ENCODE measurements around the gene ZNF691. TPM values are rescaled to one million over a fixed set of nuclear protein-coding genes. Genes with fewer than 3 reads are reported as not detected.
"Not testable (repeated sequence)": the region's sequence is repeated elsewhere in the genome, so short reads cannot be mapped to it uniquely, and the experiment has no call there.

The ZNF691 gene
- polyA plus RNA-seq, 1 experiment, result 5.6 TPM

DNA sequence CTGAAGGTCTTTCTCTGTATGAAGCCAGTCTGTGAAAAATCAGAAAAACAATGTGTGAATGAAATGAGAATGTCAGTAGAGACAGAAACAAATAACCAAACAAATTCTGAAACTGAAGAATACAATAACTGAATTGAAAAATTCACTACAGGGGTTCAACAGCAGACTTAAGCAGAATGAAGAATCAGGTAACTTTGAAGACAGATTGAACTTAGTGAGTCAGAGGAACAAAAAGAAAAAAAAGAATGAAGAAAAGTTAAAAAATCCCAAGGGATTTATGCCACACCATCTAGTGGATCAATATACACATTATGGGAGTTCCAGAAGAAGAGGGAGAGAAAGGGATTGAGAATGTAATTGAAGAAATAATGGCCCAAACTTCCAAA lies 14.6 kb downstream of the ZNF691 start:
- Histone ChIP-seq H3K27me3 (ENCODE audit: control insufficient read depth, insufficient read depth, low read length) (peaks cover 9% of the 10 kb centered on the region), H3K9me3 (ENCODE audit: control insufficient read depth, insufficient read depth, low read length) (peaks cover 5% of the 10 kb centered on the region), H3K27ac (ENCODE audit: low read depth, low read length) (no peak overlapping the region), H3K4me3 (ENCODE audit: low read depth, low read length) (no peak overlapping the region)
- DNase-seq (ENCODE audit: low read depth, low spot score), result no peak
- POLR2A ChIA-PET, result no interaction called here
- CTCF ChIA-PET, result no interaction called here
- TF ChIP-seq, protein P1, sequence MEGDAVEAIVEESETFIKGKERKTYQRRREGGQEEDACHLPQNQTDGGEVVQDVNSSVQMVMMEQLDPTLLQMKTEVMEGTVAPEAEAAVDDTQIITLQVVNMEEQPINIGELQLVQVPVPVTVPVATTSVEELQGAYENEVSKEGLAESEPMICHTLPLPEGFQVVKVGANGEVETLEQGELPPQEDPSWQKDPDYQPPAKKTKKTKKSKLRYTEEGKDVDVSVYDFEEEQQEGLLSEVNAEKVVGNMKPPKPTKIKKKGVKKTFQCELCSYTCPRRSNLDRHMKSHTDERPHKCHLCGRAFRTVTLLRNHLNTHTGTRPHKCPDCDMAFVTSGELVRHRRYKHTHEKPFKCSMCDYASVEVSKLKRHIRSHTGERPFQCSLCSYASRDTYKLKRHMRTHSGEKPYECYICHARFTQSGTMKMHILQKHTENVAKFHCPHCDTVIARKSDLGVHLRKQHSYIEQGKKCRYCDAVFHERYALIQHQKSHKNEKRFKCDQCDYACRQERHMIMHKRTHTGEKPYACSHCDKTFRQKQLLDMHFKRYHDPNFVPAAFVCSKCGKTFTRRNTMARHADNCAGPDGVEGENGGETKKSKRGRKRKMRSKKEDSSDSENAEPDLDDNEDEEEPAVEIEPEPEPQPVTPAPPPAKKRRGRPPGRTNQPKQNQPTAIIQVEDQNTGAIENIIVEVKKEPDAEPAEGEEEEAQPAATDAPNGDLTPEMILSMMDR (IDR thresholded peaks at IDR 0.05; ENCODE audit: low read depth, low read length), result no peak

DNA sequence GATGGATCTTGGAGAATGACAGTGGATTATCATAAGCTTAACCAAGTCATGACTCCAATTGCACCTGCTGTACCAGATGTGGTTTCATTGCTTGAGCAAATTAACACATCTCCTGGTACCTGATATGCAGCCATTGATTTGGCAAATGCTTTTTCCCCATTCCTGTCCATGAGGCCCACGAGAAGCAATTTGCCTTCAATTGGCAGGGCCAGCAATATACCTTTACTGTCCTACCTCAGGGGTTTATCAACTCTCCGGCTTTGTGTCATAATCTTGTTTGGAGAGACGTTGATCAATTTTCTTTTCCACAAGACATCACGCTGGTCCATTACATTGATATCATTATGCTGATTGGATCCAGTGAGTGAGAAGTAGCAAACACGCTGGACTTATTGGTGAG lies 20.1 kb downstream of the ZNF691 start:
- Histone ChIP-seq H3K4me3 (ENCODE audit: low read depth, low read length) (no peak overlapping the region), H3K27me3 (ENCODE audit: control insufficient read depth, insufficient read depth, low read length) (peaks cover 5% of the 10 kb centered on the region), H3K27ac (ENCODE audit: low read depth, low read length) (no peak overlapping the region), H3K9me3 (ENCODE audit: control insufficient read depth, insufficient read depth, low read length) (no peaks in the 10 kb centered on the region)
- DNase-seq (ENCODE audit: low read depth, low spot score), result no peak
- TF ChIP-seq, protein P1 (IDR thresholded peaks at IDR 0.05; ENCODE audit: low read depth, low read length), result no peak
- POLR2A ChIA-PET, result no interaction called here
- CTCF ChIA-PET, result interaction anchor here (0.7 kb wide), 1 partner anchor 21 kb away, joined by 3 read pairs; the partner anchor contains the start of gene ZNF691

DNA sequence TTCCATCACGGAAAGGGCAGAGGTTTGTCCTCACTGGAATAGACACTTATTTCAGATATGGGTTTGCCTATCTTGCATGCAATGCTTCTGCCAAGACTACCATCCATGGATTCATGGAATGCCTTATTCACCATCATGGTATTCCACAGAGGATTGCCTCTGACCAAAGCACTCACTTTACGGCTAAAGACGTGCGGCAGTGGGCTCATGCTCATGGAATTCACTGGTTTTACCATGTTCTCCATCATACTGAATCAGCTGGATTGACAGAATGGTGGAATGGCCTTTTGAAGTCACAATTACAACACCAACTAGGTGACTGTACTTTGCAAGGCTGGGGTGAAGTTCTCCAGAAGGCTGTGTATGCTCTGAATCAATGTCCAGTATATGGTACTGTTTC lies 22.1 kb downstream of the ZNF691 start:
- CTCF ChIA-PET; POLR2A ChIA-PET; H3K27ac ChIP-seq (ENCODE audit: low read depth, low read length): not testable (repeated sequence)

DNA sequence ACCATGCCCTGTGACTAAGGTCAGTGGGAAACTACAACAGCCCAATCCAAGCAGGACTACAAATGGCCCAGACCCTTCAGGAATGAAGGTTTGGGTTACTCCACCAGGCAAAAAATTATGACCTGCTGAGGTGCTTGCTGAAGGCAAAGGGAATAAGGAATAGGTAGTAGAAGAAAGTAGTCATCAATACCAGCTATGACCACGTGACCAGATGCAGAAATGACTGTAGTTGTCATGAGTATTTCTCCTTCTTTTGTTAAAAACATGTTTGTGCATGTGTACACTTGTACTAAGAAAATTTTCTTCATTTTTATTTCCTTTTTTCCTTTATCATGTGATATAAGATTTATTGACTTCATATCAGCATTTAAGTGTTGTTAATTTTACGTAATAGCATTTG lies 22.8 kb downstream of the ZNF691 start:
- DNase-seq (ENCODE audit: low read depth, low spot score); POLR2A ChIA-PET; H3K4me3 ChIP-seq (ENCODE audit: low read depth, low read length); H3K9me3 ChIP-seq (ENCODE audit: control insufficient read depth, insufficient read depth, low read length); H3K27me3 ChIP-seq (ENCODE audit: control insufficient read depth, insufficient read depth, low read length); H3K27ac ChIP-seq (ENCODE audit: low read depth, low read length); CTCF ChIA-PET: not testable (repeated sequence)

More for the DNA sequence above, 22.1 kb downstream of the ZNF691 start:
- not testable (repeated sequence) for H3K27me3 ChIP-seq (ENCODE audit: control insufficient read depth, insufficient read depth, low read length); H3K4me3 ChIP-seq (ENCODE audit: low read depth, low read length); DNase-seq (ENCODE audit: low read depth, low spot score); H3K9me3 ChIP-seq (ENCODE audit: control insufficient read depth, insufficient read depth, low read length)

DNA sequence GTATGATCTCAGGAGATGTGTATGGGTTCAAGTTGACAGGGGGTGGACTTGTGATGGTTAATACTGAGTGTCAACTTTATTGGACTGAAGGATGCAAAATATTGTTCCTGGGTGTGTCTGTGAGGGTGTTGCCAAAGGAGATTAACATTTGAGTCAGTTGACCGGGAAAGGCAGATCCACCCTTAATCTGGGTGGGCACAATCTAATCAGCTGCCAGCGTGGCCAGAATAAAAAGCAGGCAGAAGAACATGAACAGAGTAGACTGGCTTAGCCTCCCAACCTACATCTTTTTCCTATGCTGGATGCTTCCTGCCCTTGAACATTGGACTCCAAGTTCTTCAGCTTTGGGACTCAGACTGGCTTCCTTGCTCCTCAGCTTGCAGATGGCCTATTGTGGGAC lies 23.3 kb downstream of the ZNF691 start:
- H3K27me3 ChIP-seq (ENCODE audit: control insufficient read depth, insufficient read depth, low read length); CTCF ChIA-PET; POLR2A ChIA-PET; H3K9me3 ChIP-seq (ENCODE audit: control insufficient read depth, insufficient read depth, low read length); H3K4me3 ChIP-seq (ENCODE audit: low read depth, low read length); DNase-seq (ENCODE audit: low read depth, low spot score); H3K27ac ChIP-seq (ENCODE audit: low read depth, low read length): not testable (repeated sequence)

DNA sequence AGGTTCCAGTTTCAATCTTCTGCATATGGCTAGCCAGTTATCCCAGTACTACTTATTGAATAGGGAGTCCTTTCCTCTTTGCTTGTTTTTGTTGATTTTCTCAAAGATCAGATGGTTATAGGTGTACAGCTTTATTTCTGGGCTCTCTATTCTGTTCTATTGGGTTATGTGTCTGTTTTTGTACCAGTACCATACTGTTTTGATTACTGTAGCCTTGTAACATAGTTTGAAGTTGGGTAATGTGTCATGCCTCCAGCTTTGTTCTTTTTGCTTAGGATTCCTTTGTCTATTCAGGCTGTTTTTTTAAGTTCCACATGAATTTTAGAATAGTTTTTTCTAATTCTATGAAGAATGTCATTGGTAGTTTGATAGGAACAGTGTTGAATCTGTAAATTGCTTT lies 26.7 kb downstream of the ZNF691 start:
- DNase-seq (ENCODE audit: low read depth, low spot score); H3K27ac ChIP-seq (ENCODE audit: low read depth, low read length); POLR2A ChIA-PET; H3K9me3 ChIP-seq (ENCODE audit: control insufficient read depth, insufficient read depth, low read length); CTCF ChIA-PET; H3K4me3 ChIP-seq (ENCODE audit: low read depth, low read length): not testable (repeated sequence)
- peaks cover 16% of the 10 kb centered on the region for H3K27me3 ChIP-seq (ENCODE audit: control insufficient read depth, insufficient read depth, low read length)

DNA sequence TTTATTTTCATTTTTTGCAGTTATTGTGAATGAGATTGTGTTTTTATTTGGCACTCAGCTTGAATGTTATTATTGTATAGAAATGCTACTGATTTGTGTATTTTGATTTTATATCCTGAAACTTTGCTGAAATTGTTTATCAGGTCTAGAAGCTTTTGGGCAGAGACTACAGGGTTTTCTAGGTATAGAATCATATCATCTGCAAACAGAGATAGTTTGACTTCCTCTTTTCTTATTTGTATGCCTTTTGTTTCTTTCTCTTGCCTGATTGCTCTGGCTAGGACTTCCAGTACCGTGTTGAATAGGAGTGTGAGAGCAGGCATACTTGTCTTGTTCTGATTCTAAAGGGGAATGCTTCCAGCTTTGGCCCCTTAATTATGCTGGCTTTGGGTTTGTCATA lies 27.3 kb downstream of the ZNF691 start:
- H3K9me3 ChIP-seq (ENCODE audit: control insufficient read depth, insufficient read depth, low read length), result no peaks in the 10 kb centered on the region
- ChIA-PET POLR2A (no interaction called here), CTCF (no interaction called here)
- H3K4me3 ChIP-seq (ENCODE audit: low read depth, low read length), result no peak overlapping the region
- H3K27ac ChIP-seq (ENCODE audit: low read depth, low read length), result no peak overlapping the region
- no peak for DNase-seq (ENCODE audit: low read depth, low spot score)
- H3K27me3 ChIP-seq (ENCODE audit: control insufficient read depth, insufficient read depth, low read length), result peaks cover 16% of the 10 kb centered on the region
- TF ChIP-seq, protein P1 (IDR thresholded peaks at IDR 0.05; ENCODE audit: low read depth, low read length), result no peak
